Measurements from ENCODE around the gene ELANE.

Gene ELANE

DNA sequence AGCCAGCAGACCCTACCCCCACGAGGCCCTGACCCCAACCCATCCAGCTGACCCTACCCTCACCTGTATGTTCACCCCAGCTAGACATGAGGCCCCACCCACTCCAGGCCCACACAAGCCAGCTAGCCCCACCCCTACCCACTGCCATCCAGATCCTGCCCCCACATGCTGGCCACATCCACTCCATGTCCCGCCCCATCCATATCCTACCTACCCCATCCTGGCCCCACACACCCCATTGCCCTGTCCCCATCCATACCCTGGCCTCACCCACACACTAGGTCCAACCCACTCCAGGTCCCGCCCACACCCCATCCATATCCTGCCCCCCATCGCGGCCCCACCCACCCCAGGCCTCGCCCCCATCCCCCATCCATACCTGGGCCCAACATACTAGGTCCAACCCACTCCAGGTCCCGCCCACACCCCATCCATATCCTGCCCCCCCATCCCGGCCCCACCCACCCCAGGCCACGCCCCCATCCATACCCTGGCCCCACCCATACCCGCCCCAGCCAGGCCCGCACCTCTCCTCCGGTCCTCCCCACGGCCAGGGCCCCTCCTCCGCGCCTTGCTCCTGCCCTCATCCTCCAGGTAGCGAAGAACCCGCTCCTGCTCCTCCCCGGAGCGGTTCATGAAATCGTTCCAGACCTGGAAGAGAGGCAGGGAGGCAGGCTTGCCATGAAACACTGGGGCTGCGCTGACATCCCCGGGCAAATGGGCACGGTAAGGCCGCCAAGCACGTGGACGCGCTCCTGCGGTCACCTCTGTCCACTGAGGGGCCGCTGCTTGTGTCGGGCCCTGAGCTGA lies 48.4 kb downstream of the ELANE start:
- DNase-seq: no peak

DNA sequence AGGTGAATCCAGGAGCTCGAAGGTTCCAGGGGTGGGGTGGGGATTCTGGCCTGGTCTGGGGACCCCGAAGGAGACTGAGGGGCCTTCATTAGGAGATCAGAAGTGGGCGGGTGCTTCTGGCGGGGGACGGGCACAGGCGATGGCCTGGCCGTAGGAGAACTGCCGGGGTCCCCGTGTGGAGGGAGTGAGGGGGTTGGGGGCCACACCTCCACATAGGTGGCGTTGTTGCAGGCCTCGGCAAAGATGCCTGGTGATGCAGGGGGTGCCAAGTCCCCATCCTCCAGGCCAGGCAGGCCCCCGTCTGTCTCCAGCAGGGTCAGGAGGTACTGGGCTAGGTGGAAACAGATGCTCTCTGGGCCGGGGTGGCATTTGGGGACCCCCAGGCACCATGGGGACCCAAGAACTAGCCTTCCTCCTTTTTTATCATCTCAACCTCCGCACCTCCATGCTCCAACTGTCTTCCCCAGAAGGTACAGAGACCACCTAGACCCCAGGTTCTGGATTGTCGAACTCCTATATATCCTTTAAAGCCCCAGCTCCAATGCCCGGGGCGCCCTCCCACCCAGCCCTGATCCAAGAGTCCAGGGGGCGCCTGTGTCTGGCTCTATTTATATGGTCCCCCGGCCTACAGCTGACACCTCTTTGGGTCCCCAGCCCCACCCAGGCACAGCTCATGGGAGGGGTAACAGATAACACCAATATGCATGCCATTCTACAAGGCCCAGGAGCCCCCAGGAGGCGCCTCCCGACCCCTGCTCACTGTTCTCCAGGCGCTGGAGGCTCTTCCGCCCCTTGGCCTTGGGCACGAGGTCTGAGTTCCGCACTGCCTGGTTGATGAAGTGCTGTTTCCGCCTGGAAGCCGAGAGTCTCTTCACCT lies 49.4 kb downstream of the ELANE start:
- no peak for DNase-seq

DNA sequence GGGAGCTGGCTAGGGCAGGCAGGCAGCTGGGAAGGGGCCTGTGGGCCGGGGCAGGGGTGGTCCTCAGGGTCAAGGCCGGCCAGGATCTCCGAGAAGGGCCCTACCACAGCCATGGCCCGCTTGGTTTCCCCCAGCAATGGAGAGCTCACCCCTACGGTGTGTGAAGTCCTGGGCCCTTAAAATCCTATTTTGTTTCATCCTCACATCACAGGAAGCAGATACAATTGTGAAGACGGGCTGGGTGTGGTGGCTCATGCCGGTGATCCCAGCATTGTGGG lies 49.9 kb downstream of the ELANE start:
- no peak for DNase-seq

DNA sequence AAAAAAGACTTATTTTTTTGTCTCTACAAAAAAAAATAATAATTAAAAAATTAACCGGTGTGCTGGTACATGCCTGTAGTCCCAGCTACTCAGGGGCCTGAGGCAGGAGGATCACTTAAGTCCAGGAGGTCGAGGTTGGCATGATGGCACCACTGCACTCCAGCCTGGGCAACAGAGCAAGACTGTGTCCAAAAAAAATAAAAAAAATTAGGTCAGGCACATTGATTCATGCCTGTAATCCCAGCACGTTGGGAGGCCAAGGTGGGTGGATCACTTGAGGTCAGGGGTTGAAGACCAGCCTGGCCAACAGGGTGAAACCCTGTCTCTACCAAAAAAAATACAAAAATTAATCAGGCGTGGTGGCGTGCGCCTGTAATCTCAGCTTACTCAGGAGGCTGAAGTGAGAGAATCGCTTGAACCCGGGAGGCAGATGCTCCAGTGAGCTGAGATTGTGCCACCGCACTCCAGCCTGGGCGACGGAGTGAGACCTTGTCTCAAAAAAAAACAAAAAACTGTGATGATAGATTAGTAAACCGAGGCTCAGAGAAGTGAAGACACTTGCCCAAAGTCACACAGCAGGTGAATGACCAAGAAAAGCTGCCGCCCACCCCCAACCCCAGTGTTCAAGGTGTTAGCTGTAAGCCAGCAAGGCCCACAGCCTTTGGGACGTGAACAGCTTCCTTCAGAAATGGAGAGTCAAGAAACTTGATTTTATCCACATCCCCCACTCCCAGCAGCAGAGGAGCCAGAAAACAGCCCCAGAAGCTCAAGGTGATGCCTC lies 50.5 kb downstream of the ELANE start:
- DNase-seq: no peak

DNA sequence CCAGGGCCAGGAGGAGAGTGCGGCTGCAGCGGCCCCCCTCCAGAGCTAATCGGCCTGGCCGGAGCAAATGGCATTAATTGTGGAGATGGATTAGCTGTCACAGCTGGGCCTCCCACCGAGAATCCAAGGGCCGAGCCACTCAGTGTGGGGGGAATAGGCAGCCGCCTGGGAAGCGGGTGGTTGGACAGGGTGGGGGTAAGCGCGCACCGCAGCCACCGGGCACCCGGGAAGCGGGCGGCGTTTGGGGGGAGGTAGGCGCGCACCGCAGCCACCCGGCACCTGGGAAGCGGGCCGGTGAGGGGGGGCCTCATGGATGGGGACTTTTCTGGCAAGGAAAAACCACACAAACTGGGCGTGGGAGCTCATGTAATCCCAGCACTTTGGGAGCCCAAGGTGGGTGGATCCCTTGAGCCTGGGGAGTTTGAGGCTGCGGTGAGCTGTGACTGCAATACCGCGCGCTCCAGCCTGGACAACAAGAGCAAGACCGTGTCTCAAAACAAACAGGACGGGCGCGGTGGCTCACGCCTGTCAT lies 51.2 kb downstream of the ELANE start:
- DNase-seq: no peak

DNA sequence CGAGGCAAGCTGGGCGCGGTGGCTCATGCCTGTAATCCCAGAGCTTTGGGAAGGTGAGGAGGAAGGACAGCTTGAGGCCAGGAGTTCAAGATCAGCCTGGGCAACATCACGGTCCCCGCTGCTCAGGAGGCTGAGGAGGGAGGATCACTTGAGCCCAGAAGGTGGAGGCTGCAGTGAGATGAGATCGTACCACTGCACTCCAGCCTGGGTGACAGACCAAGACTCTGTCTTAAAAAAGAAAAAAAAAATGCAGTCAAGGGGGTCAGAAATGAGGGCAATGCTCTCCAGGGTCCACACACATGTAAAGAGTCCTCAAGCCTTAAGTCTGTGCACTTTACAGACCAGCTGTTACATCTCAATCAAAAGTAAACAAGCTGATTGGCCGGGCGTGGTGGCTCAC lies 52.4 kb downstream of the ELANE start:
- DNase-seq: no peak

Data from OCI-M1 (cell line).